ENCODE measurements around the gene ARHGEF28. TPM values are rescaled to one million over a fixed set of nuclear protein-coding genes. Genes with fewer than 3 reads are reported as not detected.

ARHGEF28 gene
- total and polyA plus RNA-seq, 8 donors = 13.9 to 156 (median 55.7) TPM

GRCh38 chr5:73987915-73988314 lies 361.9 kb downstream of the ARHGEF28 start:
- Histone ChIP-seq H3K27ac (no peak overlapping the region), H3K4me3 (no peak overlapping the region), H3K36me3 (no peaks in the 10 kb centered on the region), H3K9me3 (no peaks in the 10 kb centered on the region), H3K4me1 (no peaks in the 10 kb centered on the region), H3K27me3 (no peaks in the 10 kb centered on the region)
- WGBS, 5 donors = 94 to 98% (median 95%) methylated on average over 3 of the region's 3 CpGs
- no peak for TF ChIP-seq CTCF (IDR thresholded peaks at IDR 0.05)
- no peak for TF ChIP-seq POLR2A (IDR thresholded peaks at IDR 0.05)
- TF ChIP-seq POLR2AphosphoS5 (IDR thresholded peaks at IDR 0.05) = no peak
- no peak for TF ChIP-seq EP300 (IDR thresholded peaks at IDR 0.05)
- intact Hi-C loops (cut with DNase I; ENCODE audit: low total_unique reads) = no loop called here
- DNase-seq = no peak

- Histone ChIP-seq H3K27me3 (no peaks in the 10 kb centered on the region), H3K4me1 (no peaks in the 10 kb centered on the region), H3K9me3 (no peaks in the 10 kb centered on the region), H3K4me3 (no peak overlapping the region), H3K36me3 (no peaks in the 10 kb centered on the region), H3K27ac (no peak overlapping the region)
- WGBS, 5 donors = 29 to 55% (median 44%) methylated on average over 3 of the region's 3 CpGs
- intact Hi-C loops (cut with DNase I; ENCODE audit: low total_unique reads) = no loop called here
- no peak for TF ChIP-seq CTCF (IDR thresholded peaks at IDR 0.05)
- no peak for TF ChIP-seq POLR2AphosphoS5 (IDR thresholded peaks at IDR 0.05)
- no peak for TF ChIP-seq POLR2A (IDR thresholded peaks at IDR 0.05)
- TF ChIP-seq EP300 (IDR thresholded peaks at IDR 0.05) = no peak
- DNase-seq = no peak
Observed at GRCh38 chr5:73989956-73990355, 364.0 kb downstream of the ARHGEF28 start.

Small RNA genes lying within 50 kb of the gene (small RNA-seq; reads per million reads assigned to genes)
- gene RNU7-196P = 0 reads per million in 4 donors

Other genes starting within 250 kb of the ARHGEF28 start
- under 1 TPM in 1 of 5 donors, not detected in 4; 0.18 TPM for gene FOXD1, start 177.4 kb upstream of the ARHGEF28 start, total RNA-seq
- under 1 TPM in 2 of 3 donors, not detected in 1; 0.19 to 0.28 TPM for gene FOXD1, start 177.4 kb upstream of the ARHGEF28 start, polyA plus RNA-seq
- gene BTF3, start 127.8 kb upstream of the ARHGEF28 start, total RNA-seq = 100 to 1,000 TPM; 154 to 498 (median 339) TPM
- gene BTF3, start 127.8 kb upstream of the ARHGEF28 start, polyA plus RNA-seq = 1,000 to 10,000 TPM in 1 of 3 donors, 100 to 1,000 TPM in 2; 692 to 1,046 (median 765) TPM
- gene ANKRA2, start 60.6 kb upstream of the ARHGEF28 start, total RNA-seq = 100 to 1,000 TPM in 1 of 5 donors, 10 to 100 TPM in 2, 1 to 10 TPM in 2; 2.0 to 115 (median 36.7) TPM
- 10 to 100 TPM; 11.6 to 26.1 (median 21.8) TPM for gene ANKRA2, start 60.6 kb upstream of the ARHGEF28 start, polyA plus RNA-seq
- gene UTP15, start 60.5 kb upstream of the ARHGEF28 start, total RNA-seq = 100 to 1,000 TPM in 2 of 5 donors, 10 to 100 TPM in 2, under 1 TPM in 1; 0.87 to 168 (median 45.0) TPM
- gene UTP15, start 60.5 kb upstream of the ARHGEF28 start, polyA plus RNA-seq = 1 to 10 TPM; 3.2 to 4.7 (median 3.5) TPM